Panc1 (cell line): ENCODE results near the gene PKLR.

Source experiments
- CTCF ChIP-seq: fragments of 450-650 bp; IDR thresholded peaks from 2 replicates; pipeline ENCODE4 v1.5.1; 2017; ENCODE audit warnings: mild to moderate bottlenecking
- POLR2AphosphoS5 ChIP-seq: IDR thresholded peaks from 2 replicates; pipeline ENCODE4 v1.6.1; 2012; ENCODE audit warnings: mild to moderate bottlenecking, low read depth, low read length, moderate library complexity
- SIN3A ChIP-seq: IDR thresholded peaks from 2 replicates; pipeline ENCODE4 v1.6.1; 2012; ENCODE audit warnings: low read depth, mild to moderate bottlenecking, low read length, moderate library complexity, borderline replicate concordance; ENCODE audit not compliant: insufficient read depth
- TCF7L2 ChIP-seq: IDR thresholded peaks from 2 replicates; pipeline ENCODE4 v1.6.1; 2011; ENCODE audit warnings: mild to moderate bottlenecking, low read depth, low read length, inconsistent platforms

- TF ChIP-seq POLR2AphosphoS5 (no peak), CTCF (no peak), TCF7L2 (no peak), SIN3A (no peak)
Observed at GRCh38 chr1:155279268-155279667, 22.0 kb downstream of the PKLR start.
